Transverse colon (tissue), 4 donors: ENCODE results near the gene NOTO.

Experiments
- EP300 ChIP-seq: sonication (generic); formaldehyde crosslinking; IDR thresholded peaks from one replicate; pipeline ENCODE4 v1.6.1; 2017; ENCODE audit warnings: antibody characterized with exemption, low read depth
- POLR2A ChIP-seq: fragments of 450-650 bp; IDR thresholded peaks from one replicate; pipeline ENCODE4 v1.6.1; 2016; ENCODE audit warnings: antibody characterized with exemption, mild to moderate bottlenecking, moderate library complexity
- POLR2AphosphoS5 ChIP-seq, 3 donors: sonication (generic); formaldehyde crosslinking; IDR thresholded peaks; one replicate each; pipeline ENCODE4 v1.6.1; 2016; ENCODE audit warnings: antibody characterized with exemption in 3 of 3
- TF ChIP-seq, protein P1 (sequence below), 5 experiments: fragments of 200-600 bp in 3 of 5; fragments of 450-650 bp in 2 of 5; sonication (generic) in 3 of 5; IDR thresholded peaks; 1 replicate in 2 of 5; 2 replicates in 3 of 5; pipeline ENCODE4 v1.5.1; 2016 to 2017; ENCODE audit warnings: antibody characterized with exemption in 5 of 5, inconsistent platforms in 3 of 5, mild to moderate bottlenecking in 2 of 5, moderate library complexity in 1 of 5

- TF ChIP-seq, protein P1, sequence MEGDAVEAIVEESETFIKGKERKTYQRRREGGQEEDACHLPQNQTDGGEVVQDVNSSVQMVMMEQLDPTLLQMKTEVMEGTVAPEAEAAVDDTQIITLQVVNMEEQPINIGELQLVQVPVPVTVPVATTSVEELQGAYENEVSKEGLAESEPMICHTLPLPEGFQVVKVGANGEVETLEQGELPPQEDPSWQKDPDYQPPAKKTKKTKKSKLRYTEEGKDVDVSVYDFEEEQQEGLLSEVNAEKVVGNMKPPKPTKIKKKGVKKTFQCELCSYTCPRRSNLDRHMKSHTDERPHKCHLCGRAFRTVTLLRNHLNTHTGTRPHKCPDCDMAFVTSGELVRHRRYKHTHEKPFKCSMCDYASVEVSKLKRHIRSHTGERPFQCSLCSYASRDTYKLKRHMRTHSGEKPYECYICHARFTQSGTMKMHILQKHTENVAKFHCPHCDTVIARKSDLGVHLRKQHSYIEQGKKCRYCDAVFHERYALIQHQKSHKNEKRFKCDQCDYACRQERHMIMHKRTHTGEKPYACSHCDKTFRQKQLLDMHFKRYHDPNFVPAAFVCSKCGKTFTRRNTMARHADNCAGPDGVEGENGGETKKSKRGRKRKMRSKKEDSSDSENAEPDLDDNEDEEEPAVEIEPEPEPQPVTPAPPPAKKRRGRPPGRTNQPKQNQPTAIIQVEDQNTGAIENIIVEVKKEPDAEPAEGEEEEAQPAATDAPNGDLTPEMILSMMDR (IDR thresholded peaks at IDR 0.05) = no peak
- TF ChIP-seq EP300 = no peak
- TF ChIP-seq POLR2A = no peak
- no peak for TF ChIP-seq POLR2AphosphoS5 (IDR thresholded peaks at IDR 0.05)
These were observed 34.8 kb downstream of the NOTO start for GRCh38 chr2:73237168-73237567.
